ENCODE results near the gene SPATA46.
A peak's percentile ranks its signal among the peaks of the same experiment; 100 is the strongest.

- TF ChIP-seq CTCF (IDR thresholded peaks at IDR 0.05) (peak in 2 of 3 donors; percentile 28 to 61), POLR2A (IDR thresholded peaks at IDR 0.05) (no peak)
These were observed 15.3 kb upstream of the SPATA46 start for GRCh38 chr1:162391790-162392563.
